HepG2 (cell line): ENCODE results near the gene SLCO4A1. TPM values are rescaled to one million over a fixed set of nuclear protein-coding genes. Genes with fewer than 3 reads are reported as not detected.

Experiments
- ARID5B ChIP-seq: IDR thresholded peaks from 2 replicates; pipeline ENCODE4 v1.4.0; 2020; ENCODE audit warnings: mild to moderate bottlenecking, missing genetic modification reagents
- CREB1 ChIP-seq, 2 experiments: fragments of 450-650 bp in 1 of 2; IDR thresholded peaks; 2 replicates each; pipeline ENCODE4 v1.6.1; 2016 to 2017; ENCODE audit warnings: control low read depth in 1 of 2, mild to moderate bottlenecking in 1 of 2, missing compliant biosample characterization in 1 of 2, missing genetic modification characterization in 1 of 2
- GATAD1 ChIP-seq: IDR thresholded peaks from 2 replicates; pipeline ENCODE4 v1.6.1; 2016; ENCODE audit warnings: missing genetic modification reagents, missing compliant biosample characterization
- HHEX ChIP-seq: IDR thresholded peaks from 2 replicates; pipeline ENCODE4 v1.6.1; 2016; ENCODE audit warnings: control low read depth
- HOXA7 ChIP-seq: sonication (generic); formaldehyde crosslinking; IDR thresholded peaks from 2 replicates; pipeline ENCODE4 v1.8.1; 2022; ENCODE audit warnings: mild to moderate bottlenecking, missing genetic modification reagents, moderate library complexity
- IRF9 ChIP-seq: sonication (generic); formaldehyde crosslinking; IDR thresholded peaks from 2 replicates; pipeline ENCODE4 v1.8.0; 2022; ENCODE audit warnings: missing genetic modification reagents, mild to moderate bottlenecking, borderline replicate concordance
- KDM2A ChIP-seq: sonication (generic); formaldehyde crosslinking; IDR thresholded peaks from 2 replicates; pipeline ENCODE4 v1.4.0; 2020; ENCODE audit warnings: low read depth, missing genetic modification reagents, borderline replicate concordance
- KLF16 ChIP-seq, 2 experiments: sonication (generic) in 1 of 2; formaldehyde crosslinking in 1 of 2; IDR thresholded peaks; 2 replicates each; pipeline versions ENCODE4 v1.6.1 to v1.8.0; 2016 to 2023; ENCODE audit warnings: missing genetic modification reagents in 2 of 2, missing compliant biosample characterization in 1 of 2
- KLF6 ChIP-seq: IDR thresholded peaks from 2 replicates; pipeline ENCODE4 v1.8.0; 2016; ENCODE audit warnings: missing biosample characterization, missing genetic modification reagents
- NFE2 ChIP-seq: sonication (generic); formaldehyde crosslinking; IDR thresholded peaks from 2 replicates; pipeline ENCODE4 v1.4.0; 2020; ENCODE audit warnings: missing genetic modification reagents
- PRDM15 ChIP-seq: sonication (generic); formaldehyde crosslinking; IDR thresholded peaks from 2 replicates; pipeline ENCODE4 v1.4.0; 2020; ENCODE audit warnings: missing genetic modification reagents
- SALL1 ChIP-seq: sonication (generic); formaldehyde crosslinking; IDR thresholded peaks from 2 replicates; pipeline ENCODE4 v1.8.0; 2022; ENCODE audit warnings: mild to moderate bottlenecking, missing genetic modification reagents
- TRIM24 ChIP-seq: sonication (generic); formaldehyde crosslinking; IDR thresholded peaks from 2 replicates; pipeline ENCODE4 v1.8.0; 2022; ENCODE audit warnings: mild to moderate bottlenecking, missing genetic modification reagents
- ZC3H13 ChIP-seq: sonication (generic); formaldehyde crosslinking; IDR thresholded peaks from 2 replicates; pipeline ENCODE4 v1.8.1; 2023; ENCODE audit warnings: mild to moderate bottlenecking, missing genetic modification reagents, moderate library complexity
- ZFP62 ChIP-seq: sonication (generic); formaldehyde crosslinking; IDR thresholded peaks from 2 replicates; pipeline ENCODE4 v1.4.0; 2020; ENCODE audit warnings: missing genetic modification reagents
- ZNF160 ChIP-seq: sonication (generic); formaldehyde crosslinking; IDR thresholded peaks from 2 replicates; pipeline ENCODE4 v1.8.0; 2022; ENCODE audit warnings: mild to moderate bottlenecking, inconsistent platforms, missing genetic modification reagents
- ZNF20 ChIP-seq: sonication (generic); formaldehyde crosslinking; IDR thresholded peaks from 2 replicates; pipeline ENCODE4 v1.4.0; 2020; ENCODE audit warnings: mild to moderate bottlenecking, moderate library complexity, missing genetic modification reagents
- ZNF556 ChIP-seq: sonication (generic); formaldehyde crosslinking; IDR thresholded peaks from 2 replicates; pipeline ENCODE4 v1.4.0; 2020; ENCODE audit warnings: mild to moderate bottlenecking, missing genetic modification reagents, borderline replicate concordance
- ZNF672 ChIP-seq: sonication (generic); formaldehyde crosslinking; IDR thresholded peaks from 2 replicates; pipeline ENCODE4 v1.8.1; 2022; ENCODE audit warnings: missing genetic modification reagents
- ZNF775 ChIP-seq: sonication (generic); formaldehyde crosslinking; IDR thresholded peaks from 2 replicates; pipeline ENCODE4 v1.4.0; 2020; ENCODE audit warnings: missing genetic modification reagents, mild to moderate bottlenecking, moderate library complexity, borderline replicate concordance
- ZSCAN20 ChIP-seq: sonication (generic); formaldehyde crosslinking; IDR thresholded peaks from 2 replicates; pipeline ENCODE4 v1.4.0; 2020; ENCODE audit warnings: missing genetic modification reagents, mild to moderate bottlenecking, borderline replicate concordance
- polyA plus RNA-seq, 8 experiments: library from polyadenylated mRNA; depleted of rRNA in 3 of 8; stranded (reverse) in 7 of 8; unstranded in 1 of 8; fragments of >200 nt; fragmentation: Illumina TruSeq in 4 of 8; extraction: Trizol in 4 of 8; gene quantifications; 2 replicates each; pipeline versions ENCODE4 v1.2.1 to v1.2.3, GENCODE V29; 2011 to 2016; ENCODE audit warnings: low read depth in 4 of 8, missing spikeins in 1 of 8, mixed read lengths in 1 of 8; ENCODE audit not compliant: insufficient read depth in 1 of 8
- total RNA-seq, 5 experiments: library from RNA; depleted of rRNA; stranded (reverse); fragments of >200 nt; fragmentation: Illumina TruSeq; extraction: Trizol; gene quantifications; 2 replicates each; pipeline ENCODE4 v1.2.3, GENCODE V29; 2016; ENCODE audit warnings: low read depth in 1 of 5

SLCO4A1 gene
- total and polyA plus RNA-seq, 2 of the 13 experiments (the other 11 are each of a cell fraction or from before 2014, with no cell fraction given): 55.5 to 112 TPM

- TF ChIP-seq SALL1 (CRISPR knock-in tag) (peak; percentile 77), NFE2 (no peak), ARID5B (CRISPR knock-in tag) (peak; percentile 67), GATAD1 (CRISPR knock-in tag) (peak; percentile 66), KDM2A (CRISPR knock-in tag) (peak; percentile 62; the same call in 1 of the 2 replicates), CREB1 (IDR thresholded peaks at IDR 0.05) (no peak), CREB1 (CRISPR knock-in tag; IDR thresholded peaks at IDR 0.05) (no peak), ZC3H13 (CRISPR knock-in tag) (peak; percentile 75; the same call in 1 of the 2 replicates), ZFP62 (no peak; the same call in 1 of the 2 replicates), IRF9 (CRISPR knock-in tag) (peak; percentile 93), ZNF775 (peak; percentile 86), ZNF556 (CRISPR knock-in tag) (peak; percentile 76), KLF6 (CRISPR knock-in tag) (peak; percentile 67), KLF16 (CRISPR knock-in tag; IDR thresholded peaks at IDR 0.05) (peak in 1 of 2 experiments; percentile 85; a peak in 1 of 4 replicates), TRIM24 (CRISPR knock-in tag) (no peak; the same call in 1 of the 2 replicates), HHEX (CRISPR knock-in tag) (no peak), ZSCAN20 (0 out of 2 replicates have a peak, but pooled peaks have one; percentile 79), ZNF20 (CRISPR knock-in tag) (0 out of 2 replicates have a peak, but pooled peaks have one; percentile 18), ZNF672 (CRISPR knock-in tag) (peak; percentile 77; the same call in 1 of the 2 replicates), PRDM15 (peak; percentile 70), ZNF160 (CRISPR knock-in tag) (peak; percentile 26; the same call in 1 of the 2 replicates), HOXA7 (CRISPR knock-in tag) (no peak)
These were observed at the start of gene SLCO4A1 (continued) for GRCh38 chr20:62642051-62642665.
